Stimulated activated CD8-positive, alpha-beta memory T cell treated with anti-CD3 and anti-CD28 coated beads, Interleukin-15, amount 100 ng/mL, for 24 hours (primary cell): Measurements from ENCODE around the gene NAPB.

Source experiments
- DNase-seq: peaks from one replicate; pipeline ENCODE4 v3.0.0-alpha.2; 2020; ENCODE audit warnings: low read depth

Gene NAPB

DNA sequence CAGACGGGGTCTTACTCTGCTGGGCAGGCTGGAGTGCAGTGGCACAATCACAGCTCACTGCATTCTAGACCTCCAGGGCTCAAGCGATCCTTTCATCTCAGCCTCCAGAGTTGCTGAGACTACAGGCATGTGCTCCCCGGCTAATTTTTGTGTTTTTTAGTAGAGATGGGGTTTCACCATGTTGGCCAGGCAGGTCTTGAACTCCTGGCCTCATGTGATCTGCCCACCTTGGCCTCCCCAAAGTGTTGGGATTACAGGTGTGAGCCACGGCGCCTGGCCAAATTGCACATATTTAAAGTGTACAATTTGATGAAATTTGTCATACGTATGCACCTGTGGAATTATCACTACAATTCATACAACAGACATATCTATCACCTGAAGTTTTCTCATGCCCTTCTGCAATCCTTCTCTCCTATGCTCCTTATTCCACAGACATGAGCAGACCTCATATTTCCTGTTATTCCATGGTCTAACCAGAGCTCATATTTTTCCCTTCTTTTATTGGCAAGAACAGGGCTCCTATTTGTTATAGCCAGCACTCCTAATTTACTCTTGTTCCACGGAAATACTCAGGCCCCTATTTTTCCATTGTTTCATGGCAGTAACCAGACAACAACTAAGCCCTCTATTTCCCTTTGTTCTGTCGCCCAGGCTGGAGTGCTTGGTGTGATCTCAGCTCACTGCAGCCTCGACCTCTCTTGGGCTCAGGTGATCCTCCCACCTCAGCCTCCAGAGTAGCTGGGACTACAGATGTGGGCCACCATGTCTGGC, 16.0 kb upstream of the NAPB start:
- DNase-seq: no peak

DNA sequence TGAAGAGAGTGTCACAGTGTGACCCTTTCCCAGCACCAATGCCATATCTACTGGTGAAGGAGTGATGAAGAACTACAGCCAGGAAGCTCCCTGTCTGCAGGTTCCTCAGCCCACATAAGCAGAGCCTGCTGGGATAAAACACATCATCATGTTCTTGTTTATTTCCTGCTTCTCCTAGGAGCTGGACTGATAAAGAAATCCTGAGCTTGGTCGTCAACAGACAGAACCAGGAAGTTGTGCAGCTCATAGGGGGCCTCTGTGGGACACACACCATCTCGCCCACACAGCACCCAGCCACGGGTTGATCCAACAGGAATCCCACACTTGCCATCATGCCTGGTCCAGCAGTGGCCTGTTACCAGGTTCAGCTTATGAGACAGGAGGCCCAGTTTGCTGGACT, 15.4 kb upstream of the NAPB start:
- DNase-seq: no peak

DNA sequence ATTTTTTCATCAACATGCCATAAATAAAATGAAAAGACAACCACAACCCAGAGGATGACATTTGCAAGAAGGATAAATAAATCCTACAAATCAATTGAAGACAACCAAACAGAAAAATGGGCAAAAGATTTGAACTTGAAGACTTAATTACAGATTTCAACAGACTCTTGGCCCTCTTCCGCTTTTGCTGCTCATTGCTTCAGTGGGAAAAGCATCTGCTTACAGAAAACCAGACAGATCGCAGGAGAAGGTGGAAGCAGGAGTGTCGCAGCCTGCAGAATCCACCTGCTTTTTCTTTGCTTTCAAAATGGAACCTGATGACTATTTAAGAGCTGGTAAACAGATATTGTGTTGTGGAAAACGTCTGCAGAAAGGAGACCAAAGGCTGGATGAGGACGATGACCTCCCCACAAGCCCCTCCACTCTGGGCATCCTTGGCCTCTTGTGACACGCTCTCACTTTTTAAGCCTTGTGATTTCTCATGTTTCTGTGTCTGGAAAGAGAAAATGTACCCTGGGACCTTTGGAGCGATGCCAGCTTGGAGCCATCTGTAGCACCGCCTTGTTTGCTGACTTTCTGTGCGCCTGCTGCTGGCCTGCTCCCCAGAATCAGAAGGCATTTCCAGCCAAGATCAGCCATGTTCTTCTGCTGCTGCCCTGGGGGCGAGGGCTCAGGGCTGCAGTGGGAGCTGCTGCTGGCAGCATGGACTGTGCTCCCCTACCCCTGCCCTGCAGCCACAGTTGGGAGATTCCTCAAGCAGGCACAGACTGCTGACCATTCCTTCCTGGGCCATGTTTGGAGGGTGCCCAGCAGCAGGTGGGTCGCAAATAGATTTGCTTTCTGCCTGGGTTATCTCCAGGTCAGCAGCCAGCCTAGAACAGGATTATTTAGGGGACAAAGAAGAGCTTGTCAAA, 14.6 kb upstream of the NAPB start:
- no peak for DNase-seq

DNA sequence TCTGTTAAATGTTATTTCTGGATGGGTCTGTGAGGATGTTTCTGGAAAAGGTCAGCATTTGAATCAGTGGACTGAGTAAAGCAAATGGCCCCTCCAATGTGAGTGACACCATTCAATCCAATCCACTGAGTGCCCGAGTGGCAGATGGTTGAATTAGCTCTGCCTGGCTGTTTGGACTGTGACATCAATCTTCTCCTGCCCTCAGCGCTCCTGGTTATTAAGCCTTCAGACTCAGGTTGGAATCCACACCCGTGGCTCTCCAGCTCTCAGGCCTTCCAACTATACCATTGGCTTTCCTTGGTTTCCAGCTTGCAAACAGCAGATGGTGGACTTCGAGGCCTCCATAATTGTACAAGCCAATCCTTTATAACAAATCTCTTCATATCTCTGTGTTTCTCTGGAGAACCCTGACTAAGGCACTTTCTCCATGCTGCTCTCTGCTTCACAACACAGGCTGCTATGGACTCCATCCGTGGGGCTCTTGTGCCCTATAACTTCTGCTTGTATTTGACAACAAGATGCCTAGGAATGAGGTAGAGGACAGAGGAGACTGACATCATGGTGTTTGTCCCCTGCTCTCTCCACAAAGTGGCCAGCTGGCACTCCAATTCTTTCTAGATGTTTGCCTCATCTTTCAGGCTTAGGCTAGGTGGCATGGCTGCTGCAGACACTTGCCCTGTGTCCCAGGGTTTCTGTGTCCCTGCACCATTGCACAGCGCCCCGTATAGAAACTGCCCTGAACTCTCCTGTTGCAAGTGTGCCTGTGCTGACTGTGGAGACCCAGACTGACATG, 13.4 kb upstream of the NAPB start:
- DNase-seq: no peak

DNA sequence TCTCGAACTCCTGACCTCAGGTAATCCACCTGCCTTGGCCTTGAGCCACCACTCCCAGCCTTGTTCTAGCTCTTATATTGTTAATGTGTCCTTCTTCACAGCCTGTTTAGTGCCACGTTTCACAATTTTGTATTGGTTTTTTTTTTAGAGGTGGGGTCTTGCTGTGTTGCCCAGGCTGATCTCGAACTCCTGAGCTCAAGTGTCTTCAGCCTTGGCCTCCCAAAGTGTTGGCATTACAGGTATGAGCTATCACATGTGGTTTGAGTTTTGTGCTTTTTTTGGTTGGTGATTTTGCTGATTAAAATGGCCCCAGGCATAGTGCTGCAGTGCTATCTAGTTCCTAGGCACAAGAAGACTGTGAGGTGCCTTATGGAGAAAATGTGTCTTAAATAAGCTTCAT, 12.3 kb upstream of the NAPB start:
- no peak for DNase-seq

DNA sequence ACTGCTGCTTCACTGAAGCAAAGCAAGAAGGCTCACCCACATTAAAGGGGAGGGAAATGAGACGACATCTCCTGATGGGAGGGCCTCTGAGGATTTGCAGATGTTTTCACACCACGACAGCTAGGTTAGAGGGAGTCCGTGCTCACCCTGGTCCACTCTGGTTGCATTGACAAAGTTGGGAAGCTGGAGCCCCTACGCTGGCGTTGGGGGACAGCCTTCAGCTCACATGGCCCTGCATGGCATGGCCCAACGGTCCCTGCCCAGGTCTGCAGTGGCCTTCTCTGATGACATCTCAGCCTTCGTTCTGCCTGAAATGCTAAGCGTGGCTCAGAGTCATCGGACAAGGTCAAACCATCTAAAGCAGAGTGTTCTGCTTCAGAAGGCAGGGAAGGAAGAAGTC, 3.8 kb upstream of the NAPB start:
- DNase-seq: no peak

DNA sequence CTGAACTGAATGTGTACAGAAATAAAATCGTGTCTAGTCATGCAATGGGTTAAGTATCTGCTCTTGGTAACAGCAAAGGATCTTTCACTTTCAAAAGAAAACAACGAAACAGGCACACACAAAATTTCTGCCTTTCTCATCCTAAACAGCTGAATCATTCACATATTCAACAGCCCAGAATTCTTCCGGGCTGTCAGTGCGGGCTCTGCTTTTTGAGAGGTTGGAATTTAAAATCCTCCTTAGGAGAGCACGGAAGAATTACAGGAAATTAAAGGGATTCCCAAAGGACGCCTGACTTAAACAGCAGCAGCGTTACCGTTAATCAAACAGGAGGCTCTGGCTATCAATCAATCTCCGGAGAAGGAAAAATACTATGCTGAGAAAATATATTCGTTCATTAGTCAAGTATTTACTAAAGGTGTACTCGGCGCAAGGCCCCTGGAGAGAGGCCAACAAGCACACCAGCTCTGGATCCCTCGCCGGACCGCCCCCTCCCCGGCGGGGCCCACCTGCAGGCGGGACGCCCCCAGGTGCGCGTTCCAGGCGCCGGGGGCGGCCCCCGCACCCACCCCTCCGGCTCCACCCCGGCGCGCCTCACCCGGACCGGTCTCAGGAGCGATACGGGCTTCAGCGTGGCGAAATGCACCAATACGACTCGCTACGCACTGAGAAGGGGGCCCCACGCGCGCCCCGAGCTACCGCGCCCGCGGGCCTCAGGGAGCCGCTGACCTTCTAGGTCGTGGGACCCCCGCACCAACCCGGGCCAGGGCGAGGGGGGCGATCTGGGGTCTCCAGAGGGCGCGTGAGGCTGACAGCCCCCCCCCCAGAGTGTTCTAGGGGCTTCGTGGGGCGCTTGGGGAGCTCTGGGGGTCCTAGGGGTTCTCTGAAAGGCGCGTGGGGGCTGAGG, 1.0 kb downstream of the NAPB start:
- DNase-seq: peak; percentile 10

DNA sequence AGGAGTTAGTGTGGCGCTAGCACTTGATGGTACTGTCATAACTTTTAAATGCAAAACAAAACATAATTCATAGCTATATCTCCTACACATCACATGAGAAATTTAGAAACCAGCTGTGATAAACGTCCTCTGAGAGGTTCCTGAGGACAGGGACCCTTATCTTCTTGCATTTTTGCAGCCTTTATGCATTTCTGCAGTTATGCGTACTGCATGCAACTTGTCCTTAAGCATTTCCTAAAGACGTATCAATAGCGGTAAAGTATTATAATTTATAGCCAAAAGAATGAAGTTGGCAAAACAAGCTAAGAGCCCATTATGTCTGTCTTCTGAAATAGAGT, 1.7 kb downstream of the NAPB start:
- no peak for DNase-seq

DNA sequence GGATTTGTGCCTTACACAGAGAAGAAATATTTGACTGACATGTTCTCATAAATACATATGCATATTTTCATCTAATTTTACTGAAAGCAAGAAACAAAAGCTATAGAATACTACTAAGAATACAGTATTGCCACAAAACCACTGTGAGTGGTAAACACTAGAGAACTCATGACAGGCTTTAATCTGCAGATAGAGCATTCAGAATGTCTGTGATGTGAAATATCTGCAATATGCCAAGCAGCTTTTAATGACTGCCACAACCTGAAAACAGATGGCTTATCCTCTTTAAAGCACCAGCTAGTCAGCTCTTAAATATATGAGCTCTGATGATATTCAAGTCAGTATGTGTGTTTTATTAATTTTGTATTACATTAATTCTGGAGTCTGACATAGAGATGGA, 3.4 kb downstream of the NAPB start:
- no peak for DNase-seq

DNA sequence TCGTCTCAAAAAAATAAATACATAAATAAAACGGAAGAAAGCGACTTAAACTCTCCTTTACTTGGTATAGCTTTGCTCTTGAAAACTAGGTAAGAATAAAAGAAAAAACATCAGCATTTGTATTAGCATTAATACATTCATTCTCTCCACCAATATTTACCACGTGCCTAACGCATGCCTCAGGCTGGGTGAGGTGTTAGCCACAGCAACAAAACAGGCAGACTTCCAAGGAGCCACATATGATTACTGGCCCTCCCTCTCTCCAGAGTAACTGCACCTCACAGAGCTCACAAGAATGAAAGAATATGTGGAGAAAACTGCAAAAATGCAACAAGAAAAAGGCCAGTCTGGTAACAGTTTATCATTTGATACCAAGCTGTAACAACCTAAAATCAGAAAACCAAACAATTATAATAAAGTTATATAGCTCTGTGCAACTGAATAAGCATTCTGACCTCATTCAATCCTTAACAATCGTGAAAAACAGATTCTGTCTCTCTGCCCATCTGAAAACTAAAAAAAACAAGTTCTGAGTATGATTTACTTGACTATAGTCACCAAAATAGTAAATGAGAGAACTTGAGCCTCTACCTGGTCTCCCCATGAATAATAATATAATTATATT, 5.2 kb downstream of the NAPB start:
- DNase-seq: no peak

DNA sequence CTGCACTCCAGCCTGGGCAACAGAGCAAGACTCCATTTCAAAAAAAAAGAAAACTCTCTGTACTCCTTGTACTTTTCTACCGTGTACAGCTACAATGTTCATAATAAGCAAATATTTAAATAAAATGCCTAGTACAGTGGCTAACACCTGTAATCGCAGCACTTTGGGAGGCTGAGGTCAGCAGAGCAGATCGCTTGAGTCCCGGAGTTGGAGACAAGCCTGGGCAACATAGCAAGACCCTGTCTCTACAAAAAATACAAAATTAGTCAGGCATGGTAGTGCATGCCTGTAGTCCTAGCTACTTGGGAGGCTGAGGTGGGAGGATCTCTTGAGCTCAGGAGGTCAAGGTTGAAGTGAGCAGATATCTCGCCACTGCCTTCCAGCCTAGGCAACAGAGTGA, 5.7 kb downstream of the NAPB start:
- no peak for DNase-seq

DNA sequence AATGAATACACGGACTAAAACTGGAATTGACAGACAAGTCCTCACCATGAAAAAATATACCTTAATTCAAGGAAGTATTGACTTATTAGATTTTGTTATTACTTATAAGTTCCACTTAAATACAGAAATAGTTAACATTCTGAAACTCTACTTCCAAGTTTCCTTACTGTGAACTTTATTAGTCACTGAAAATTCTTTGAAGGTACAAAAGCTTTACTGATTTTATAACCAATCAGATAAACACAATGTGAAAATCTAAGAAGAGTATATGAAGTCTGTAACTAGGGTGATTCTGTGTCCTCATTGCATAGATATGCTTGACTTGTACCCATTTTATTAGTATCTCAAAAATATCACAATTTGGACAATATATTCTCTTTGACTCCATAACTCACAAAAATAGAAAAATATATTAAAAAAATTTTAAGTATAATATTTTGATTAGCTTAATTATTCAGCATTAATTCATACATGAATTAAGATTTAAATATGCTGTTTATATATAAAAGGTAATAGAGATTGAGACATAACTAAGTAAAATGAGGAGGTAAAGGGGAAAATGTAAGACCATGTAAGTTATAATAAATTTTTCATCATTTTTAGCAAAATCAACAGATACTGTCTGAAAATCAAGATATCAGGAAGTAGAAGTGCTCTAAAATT, 6.6 kb downstream of the NAPB start:
- DNase-seq: no peak

DNA sequence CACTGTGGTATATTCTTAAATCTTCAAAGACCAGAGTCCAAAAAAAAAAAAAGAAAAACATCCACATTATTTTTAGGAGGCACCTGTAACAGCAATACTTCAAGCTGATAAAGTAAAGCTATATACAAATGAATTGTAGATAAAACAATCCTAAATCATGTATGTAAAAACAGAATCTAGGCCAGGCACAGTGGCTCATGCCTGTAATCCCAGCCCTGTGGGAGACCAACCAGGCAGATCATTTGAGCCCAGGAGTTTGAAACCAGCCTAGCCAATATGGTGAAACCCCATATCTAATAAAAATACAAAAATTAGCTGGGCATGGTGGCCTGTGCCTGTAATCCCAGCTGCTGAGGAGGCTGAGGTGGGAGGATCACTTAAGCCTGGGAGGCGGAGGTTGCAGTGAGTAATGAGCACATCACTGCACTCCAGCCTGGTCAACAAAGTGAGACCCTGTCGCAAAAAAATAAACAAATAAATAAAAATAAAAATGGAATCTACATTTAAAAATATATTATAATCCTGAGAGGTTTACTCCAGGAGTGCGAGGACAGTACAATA, 7.3 kb downstream of the NAPB start:
- no peak for DNase-seq

DNA sequence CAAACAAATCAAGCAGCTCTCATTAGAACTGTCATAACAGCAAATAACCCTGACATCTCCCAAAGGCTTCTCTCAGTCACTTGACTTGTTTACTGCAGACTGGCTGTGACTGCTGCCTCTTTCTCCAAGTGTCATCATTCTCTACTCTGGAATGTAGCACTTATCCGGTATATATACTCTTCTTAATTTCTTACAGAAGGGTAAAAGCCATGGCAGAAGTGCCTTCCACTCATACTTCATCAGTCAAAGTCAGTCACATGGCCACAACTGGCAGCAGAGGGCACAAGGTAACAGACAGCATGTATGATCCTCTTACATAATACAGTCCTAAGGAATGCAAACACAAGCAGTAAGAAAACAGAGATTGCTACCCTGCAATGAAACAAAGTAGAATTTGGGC, 9.3 kb downstream of the NAPB start:
- no peak for DNase-seq

DNA sequence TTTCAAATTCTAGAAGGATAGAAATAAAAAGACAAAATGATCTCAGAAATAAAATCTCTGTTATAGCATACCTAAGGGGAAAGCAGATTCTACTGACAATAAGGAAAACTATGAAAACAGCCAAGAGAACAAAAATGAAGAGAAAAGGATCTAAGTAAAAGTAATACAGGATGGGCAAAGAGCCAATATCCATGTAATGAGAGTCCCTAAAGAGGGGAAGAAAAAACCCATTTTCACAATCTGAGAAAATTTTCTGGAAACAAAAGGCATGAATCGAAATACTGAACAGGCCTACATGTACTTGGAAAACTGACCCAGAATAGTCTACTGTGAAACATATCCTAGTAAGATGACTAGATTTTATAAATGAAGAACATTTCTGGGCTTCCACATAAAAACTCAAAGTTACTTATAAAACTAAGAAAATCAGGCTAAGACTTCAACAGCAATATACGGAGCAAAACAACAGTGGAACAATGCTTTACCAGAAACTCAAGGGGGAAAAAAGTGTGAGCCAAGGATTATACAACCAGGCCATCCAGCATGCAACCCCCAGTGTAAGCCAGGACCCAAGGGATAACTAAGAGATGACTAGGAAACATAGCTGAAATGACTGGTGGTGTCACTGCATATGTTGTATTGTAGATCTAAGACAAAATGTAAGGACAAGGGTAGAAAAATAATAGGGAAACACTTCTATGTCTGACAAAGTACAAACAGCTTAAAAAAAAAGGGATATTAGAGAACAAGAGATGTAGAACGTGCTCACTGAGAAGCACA, 10.2 kb downstream of the NAPB start:
- DNase-seq: no peak

DNA sequence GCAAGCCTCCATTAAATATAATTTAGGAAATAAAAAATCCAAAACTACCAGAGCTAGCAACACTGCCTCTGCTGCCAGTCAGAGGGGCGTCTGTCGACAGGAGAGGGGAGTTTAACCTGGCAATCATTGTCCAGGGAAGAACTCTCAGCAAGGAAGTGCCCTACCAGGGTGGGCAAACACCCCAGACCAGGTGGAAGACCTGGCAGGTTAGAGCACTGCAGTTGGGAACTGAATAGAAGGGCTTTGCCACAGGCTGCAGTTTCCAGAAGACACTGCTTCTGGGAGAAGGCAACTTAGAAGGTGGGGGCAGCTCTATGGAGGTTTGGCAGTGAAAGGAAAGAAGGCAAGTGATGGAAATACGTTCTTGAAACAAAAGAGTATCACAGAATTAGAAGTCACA, 11.5 kb downstream of the NAPB start:
- DNase-seq: no peak

DNA sequence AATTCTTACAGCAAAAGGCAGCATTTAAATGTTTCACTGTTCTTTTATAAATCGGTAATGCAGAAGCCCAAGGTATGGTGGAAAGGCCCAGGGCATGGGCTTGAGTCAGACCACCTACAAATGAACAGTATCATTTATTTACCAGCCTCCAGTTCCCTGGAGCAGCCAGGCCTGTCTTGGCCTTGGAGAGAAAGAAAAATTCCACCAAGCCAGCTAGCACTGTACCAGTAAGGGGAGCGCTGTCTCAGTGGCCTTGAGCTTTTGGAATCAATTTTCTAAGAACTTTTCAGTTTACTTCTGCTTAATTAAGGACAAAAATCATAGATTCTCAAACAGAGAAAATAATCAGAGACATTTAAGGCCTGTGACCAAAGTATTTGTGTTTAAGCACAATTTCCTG, 12.3 kb downstream of the NAPB start:
- no peak for DNase-seq

DNA sequence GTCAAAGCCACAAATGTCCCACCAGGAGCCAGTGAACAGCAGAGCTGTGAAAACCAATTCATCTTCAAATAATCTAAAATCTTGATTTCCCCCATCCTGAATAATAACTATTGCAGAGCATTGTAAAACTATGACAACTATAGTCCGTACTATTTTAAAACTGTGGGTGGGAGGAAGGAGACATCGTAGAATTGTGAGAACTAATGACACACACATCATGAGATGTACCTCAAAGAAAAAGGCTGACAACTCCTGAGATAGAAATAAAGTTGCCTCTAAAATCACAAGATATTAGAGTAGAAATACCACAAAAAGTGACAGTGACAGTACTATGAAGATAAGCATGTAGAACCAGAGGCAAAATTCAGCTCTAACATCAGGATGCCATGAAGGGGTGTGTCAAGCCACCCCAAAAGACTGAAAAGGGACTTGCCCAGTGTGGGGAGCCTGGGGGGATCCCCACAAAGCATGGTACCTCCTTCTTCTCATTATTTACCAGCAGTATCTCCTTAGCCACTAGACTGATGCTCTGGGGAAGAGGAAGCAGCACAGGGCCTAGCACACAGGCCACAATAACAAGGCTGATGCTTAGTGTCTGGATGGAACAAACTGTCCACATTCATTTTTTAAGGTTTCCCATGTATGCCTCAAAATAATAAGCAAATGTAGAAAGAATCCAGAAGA, 13.4 kb downstream of the NAPB start:
- DNase-seq: no peak

DNA sequence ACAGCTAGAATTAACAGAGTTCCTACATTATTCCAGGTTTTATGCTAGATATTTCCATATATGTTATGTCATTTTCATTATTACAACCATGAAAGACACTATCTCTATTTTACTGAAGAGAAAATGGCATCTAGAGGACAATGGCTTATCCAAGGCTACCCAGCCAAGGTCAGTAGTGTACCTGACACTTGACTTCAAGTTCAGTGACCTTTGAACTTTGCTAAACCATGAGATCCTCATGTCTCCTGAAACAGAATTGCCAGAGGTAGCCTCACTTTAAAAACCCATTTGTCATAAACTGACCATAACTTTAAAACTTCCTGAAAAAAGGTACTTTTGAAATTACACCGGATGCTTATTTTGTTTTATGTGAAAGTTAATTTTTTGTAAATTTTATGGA, 14.4 kb downstream of the NAPB start:
- DNase-seq: no peak
